Left lung (tissue), 10 donors: ENCODE data around the gene C9orf43. TPM values are rescaled to one million over a fixed set of nuclear protein-coding genes. Genes with fewer than 3 reads are reported as not detected.
"Not testable (repeated sequence)": the region's sequence is repeated elsewhere in the genome, so short reads cannot be mapped to it uniquely, and the experiment has no call there.

ENCODE experiments used
- ATAC-seq: fragments of 200-7000 bp; cut with Tn5 transposase; one replicate; pipeline ENCODE4 v1.9.1; 2020; ENCODE audit warnings: moderate library complexity
- DNase-seq, 4 donors: peaks; one replicate each; pipeline ENCODE4 v3.0.0-alpha.2; 2013 to 2020
- H3K27ac ChIP-seq, 2 donors: fragments of 200-600 bp; sonication (generic) in 1 of 2; one replicate each; pipeline versions ENCODE4 v1.5.0 to v1.8.0; 2020 to 2021
- H3K27me3 ChIP-seq, 2 donors: fragments of 200-600 bp; sonication (generic) in 1 of 2; one replicate each; pipeline versions ENCODE4 v1.5.0 to v1.8.0; 2020 to 2021
- H3K36me3 ChIP-seq, 2 donors: fragments of 200-600 bp; sonication (generic) in 1 of 2; one replicate each; pipeline versions ENCODE4 v1.5.0 to v1.8.0; 2020 to 2021
- H3K4me1 ChIP-seq, 2 donors: fragments of 200-600 bp; one replicate each; pipeline ENCODE4 v1.8.0; 2021
- H3K4me3 ChIP-seq, 2 donors: fragments of 200-600 bp; sonication (generic) in 1 of 2; one replicate each; pipeline versions ENCODE4 v1.5.0 to v1.8.0; 2020 to 2021; ENCODE audit warnings: mild to moderate bottlenecking in 1 of 2
- H3K9me3 ChIP-seq, 2 donors: fragments of 200-600 bp; sonication (generic) in 1 of 2; one replicate each; pipeline versions ENCODE4 v1.5.0 to v1.8.0; 2020 to 2021
- intact Hi-C, 2 donors: fragments of 100-400 bp; cut with DNase I; formaldehyde crosslinking; loops; one replicate each; pipeline versions ENCODE4 v1.11.2 to v1.14.2; 2022
- polyA plus RNA-seq, 6 donors: library from polyadenylated mRNA; unstranded; fragments of 120-200 nt; gene quantifications; one replicate each; pipeline ENCODE4 v1.2.1, GENCODE V29; 2013; ENCODE audit not compliant: insufficient read length in 6 of 6
- total RNA-seq, 2 donors: library from RNA; stranded (reverse); fragmentation: NEBNext Ultra II Directional; extraction: Animal tissue kit (Norgen Biotek cat#: 25700); gene quantifications; one replicate each; pipeline ENCODE4 v1.2.1, GENCODE V29; 2021
- TF ChIP-seq, protein P1 (sequence below), 2 donors: fragments of 200-600 bp; sonication (generic) in 1 of 2; IDR thresholded peaks; one replicate each; pipeline versions ENCODE4 v1.5.0 to v1.8.0; 2021; ENCODE audit warnings: antibody characterized with exemption in 2 of 2
- donor health status: DM: no; HTN: yes; CAD: no.
- donor health status: DM: no; HTN: no; CAD: no.

C9orf43 gene
- total and polyA plus RNA-seq, 8 donors, result 0.47 to 1.2 (median 0.74) TPM

DNA sequence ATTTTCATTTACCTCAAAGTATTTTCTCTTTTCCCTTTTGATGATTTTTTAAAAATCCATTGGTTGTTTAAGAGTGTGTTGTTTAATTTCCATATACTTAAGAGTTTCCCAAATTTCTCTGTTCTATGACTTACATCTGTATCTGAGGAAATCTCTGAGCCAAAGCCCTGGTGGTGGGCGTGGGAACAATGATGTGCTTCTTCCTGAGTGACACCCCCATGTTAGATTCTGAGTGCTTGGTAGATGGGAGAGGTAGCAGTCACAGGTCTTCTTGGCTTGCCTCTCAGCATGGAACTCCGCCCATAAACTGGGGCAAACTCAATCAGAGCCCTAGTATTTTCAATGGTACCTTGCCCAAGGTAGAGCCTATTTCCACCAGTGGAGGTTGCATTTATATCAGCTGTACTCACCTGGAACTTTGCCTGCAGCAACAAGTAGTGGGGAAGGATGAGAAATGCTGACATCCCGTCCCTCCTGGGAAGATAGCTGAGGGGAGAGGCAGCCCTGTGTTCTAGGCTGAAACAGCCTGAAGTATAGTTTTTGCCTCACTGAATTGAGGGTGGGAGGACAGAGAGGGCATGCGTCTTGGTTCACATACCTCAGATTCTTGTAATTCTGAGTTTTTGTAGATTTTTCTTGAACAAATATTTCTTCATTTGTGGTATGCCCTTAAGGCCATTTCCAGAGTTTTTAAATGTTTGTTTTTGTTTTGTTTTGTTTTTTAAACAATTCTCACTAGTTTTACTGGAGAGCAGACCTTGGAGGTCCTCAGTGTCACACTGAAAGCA is 26.4 kb downstream of the C9orf43 start:
- H3K36me3 ChIP-seq, result no peaks in the 10 kb centered on the region
- intact Hi-C loops, result no loop called here
- ATAC-seq (no peak), DNase-seq (no peak)
- no peaks in the 10 kb centered on the region for H3K4me1 ChIP-seq
- no peaks in the 10 kb centered on the region for H3K9me3 ChIP-seq
- TF ChIP-seq, protein P1, sequence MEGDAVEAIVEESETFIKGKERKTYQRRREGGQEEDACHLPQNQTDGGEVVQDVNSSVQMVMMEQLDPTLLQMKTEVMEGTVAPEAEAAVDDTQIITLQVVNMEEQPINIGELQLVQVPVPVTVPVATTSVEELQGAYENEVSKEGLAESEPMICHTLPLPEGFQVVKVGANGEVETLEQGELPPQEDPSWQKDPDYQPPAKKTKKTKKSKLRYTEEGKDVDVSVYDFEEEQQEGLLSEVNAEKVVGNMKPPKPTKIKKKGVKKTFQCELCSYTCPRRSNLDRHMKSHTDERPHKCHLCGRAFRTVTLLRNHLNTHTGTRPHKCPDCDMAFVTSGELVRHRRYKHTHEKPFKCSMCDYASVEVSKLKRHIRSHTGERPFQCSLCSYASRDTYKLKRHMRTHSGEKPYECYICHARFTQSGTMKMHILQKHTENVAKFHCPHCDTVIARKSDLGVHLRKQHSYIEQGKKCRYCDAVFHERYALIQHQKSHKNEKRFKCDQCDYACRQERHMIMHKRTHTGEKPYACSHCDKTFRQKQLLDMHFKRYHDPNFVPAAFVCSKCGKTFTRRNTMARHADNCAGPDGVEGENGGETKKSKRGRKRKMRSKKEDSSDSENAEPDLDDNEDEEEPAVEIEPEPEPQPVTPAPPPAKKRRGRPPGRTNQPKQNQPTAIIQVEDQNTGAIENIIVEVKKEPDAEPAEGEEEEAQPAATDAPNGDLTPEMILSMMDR (IDR thresholded peaks at IDR 0.05), result no peak
- no peak overlapping the region for H3K27ac ChIP-seq
- H3K4me3 ChIP-seq, result no peak overlapping the region
- no peaks in the 10 kb centered on the region for H3K27me3 ChIP-seq

DNA sequence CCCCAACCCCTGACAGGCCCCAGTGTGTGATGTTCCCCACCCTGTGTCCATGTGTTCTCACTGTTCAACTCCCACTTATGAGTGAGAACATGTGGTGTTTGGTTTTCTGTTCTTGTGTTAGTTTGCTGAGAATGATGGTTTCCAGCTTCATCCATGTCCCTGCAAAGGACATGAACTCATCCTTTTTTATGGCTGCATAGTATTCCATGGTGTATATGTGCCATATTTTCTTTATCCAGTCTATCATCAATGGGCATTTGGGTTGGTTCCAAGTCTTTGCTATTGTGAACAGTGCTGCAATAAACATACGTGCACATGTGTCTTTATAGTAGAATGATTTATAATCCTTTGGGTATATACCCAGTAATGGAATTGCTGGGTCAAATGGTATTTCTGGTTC is 27.2 kb downstream of the C9orf43 start:
- not testable (repeated sequence) for H3K4me3 ChIP-seq, ATAC-seq

DNA sequence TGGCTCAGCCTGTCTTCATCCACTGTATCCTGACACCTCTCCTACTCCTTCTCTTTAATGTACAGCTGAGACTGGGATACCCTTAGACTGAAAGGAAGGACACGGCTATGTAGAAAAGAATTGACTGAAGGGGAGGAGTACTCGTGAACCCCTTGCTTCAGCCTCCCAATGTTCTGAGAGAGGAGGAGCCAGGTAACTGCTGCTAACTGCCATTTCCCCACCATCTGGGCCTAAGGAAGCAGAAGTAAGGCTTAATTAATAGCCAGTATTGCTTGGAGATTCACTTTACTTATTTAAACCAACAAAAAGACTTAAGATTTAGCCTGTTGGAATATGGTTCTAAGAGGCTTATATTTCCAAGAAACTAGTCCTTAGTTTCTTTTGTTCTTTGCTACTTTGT is 34.2 kb downstream of the C9orf43 start:
- Histone ChIP-seq H3K4me1 (no peaks in the 10 kb centered on the region), H3K36me3 (no peaks in the 10 kb centered on the region), H3K27ac (no peak overlapping the region), H3K9me3 (no peaks in the 10 kb centered on the region), H3K27me3 (no peaks in the 10 kb centered on the region), H3K4me3 (no peak overlapping the region)
- TF ChIP-seq, protein P1 (IDR thresholded peaks at IDR 0.05), result no peak
- ATAC-seq (no peak), DNase-seq (no peak)
- intact Hi-C loops, result loop anchor here in 1 of 2 donors (5.0 kb wide), 2 partner anchors 138 to 213 kb away; no protein-coding TSS in a partner anchor

More for the DNA sequence above, 27.2 kb downstream of the C9orf43 start:
- H3K36me3 ChIP-seq, H3K27ac ChIP-seq, intact Hi-C loops, H3K27me3 ChIP-seq, H3K4me1 ChIP-seq, H3K9me3 ChIP-seq, DNase-seq: not testable (repeated sequence)

DNA sequence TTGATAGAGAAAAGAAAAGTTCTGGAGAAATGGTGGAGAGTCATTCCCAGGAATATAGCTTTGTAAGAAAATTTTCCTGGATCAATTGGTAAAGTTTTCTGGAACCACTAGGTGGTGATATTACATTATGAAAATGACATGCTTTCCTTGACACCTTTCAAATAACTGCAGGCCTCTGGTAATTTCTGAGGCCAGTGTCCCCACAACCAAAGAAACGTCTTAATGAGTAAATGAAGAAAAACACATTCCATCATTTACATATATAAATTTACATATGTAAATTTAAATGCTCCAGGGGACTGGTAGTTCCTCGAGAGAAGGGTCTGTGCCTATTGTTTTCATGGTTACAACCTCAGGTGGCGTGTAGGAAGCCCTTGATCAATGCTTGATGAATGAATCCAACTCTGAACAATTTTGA is 35.8 kb downstream of the C9orf43 start:
- H3K27ac ChIP-seq, result no peak overlapping the region
- no peaks in the 10 kb centered on the region for H3K36me3 ChIP-seq
- no peak overlapping the region for H3K4me3 ChIP-seq
- no peaks in the 10 kb centered on the region for H3K9me3 ChIP-seq
- peak in 2 of 4 donors; percentile 27 to 50 for DNase-seq
- intact Hi-C loops, result loop anchor here in 1 of 2 donors (5.0 kb wide), 2 partner anchors 136 to 211 kb away; no protein-coding TSS in a partner anchor
- peak; percentile 76 for ATAC-seq
- TF ChIP-seq, protein P1 (IDR thresholded peaks at IDR 0.05), result peak; percentile 38 to 57
- no peaks in the 10 kb centered on the region for H3K27me3 ChIP-seq
- no peaks in the 10 kb centered on the region for H3K4me1 ChIP-seq

DNA sequence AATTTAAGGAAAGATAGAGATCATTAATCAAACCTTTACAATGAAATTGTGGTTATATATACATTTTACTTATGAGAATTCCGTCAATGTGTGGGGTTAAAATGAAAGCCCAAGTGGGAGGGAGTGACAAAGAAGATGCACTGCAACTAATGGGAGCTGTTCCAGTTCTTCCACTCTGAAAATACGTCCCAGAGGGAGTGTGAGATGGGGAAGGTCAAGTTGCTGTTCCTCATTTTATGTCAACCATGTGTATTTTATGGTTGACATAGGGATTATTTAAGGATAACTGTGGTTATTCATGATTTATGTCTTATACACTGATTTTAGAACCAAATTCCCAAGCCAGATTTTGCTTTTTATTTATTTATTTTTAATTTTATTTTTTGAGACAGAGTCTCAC is 38.8 kb downstream of the C9orf43 start:
- intact Hi-C loops, result loop anchor here in 1 of 2 donors (5.0 kb wide), 2 partner anchors 133 to 208 kb away; no protein-coding TSS in a partner anchor
- Histone ChIP-seq H3K9me3 (no peaks in the 10 kb centered on the region), H3K4me1 (no peaks in the 10 kb centered on the region), H3K36me3 (no peaks in the 10 kb centered on the region), H3K27ac (no peak overlapping the region), H3K27me3 (no peaks in the 10 kb centered on the region), H3K4me3 (no peak overlapping the region)
- no peak for DNase-seq
- ATAC-seq, result no peak
- TF ChIP-seq, protein P1 (IDR thresholded peaks at IDR 0.05), result no peak
